Testis (tissue), 2 donors: ENCODE data around the gene RPL11.

ENCODE experiments used
- CTCF ChIP-seq, 3 experiments: fragments of 450-650 bp in 2 of 3; fragments of 200-600 bp in 1 of 3; sonication (generic) in 1 of 3; IDR thresholded peaks; one replicate each; pipeline ENCODE4 v1.5.1; 2016 to 2019; ENCODE audit warnings: antibody characterized with exemption in 3 of 3, mild to moderate bottlenecking in 2 of 3, moderate library complexity in 1 of 3
- POLR2A ChIP-seq: fragments of 450-650 bp; IDR thresholded peaks from one replicate; pipeline ENCODE4 v1.6.1; 2017; ENCODE audit warnings: antibody characterized with exemption, mild to moderate bottlenecking, moderate library complexity

GRCh38 chr1:23698466-23698865 is 6.9 kb downstream of the RPL11 start:
- TF ChIP-seq CTCF (IDR thresholded peaks at IDR 0.05) (no peak), POLR2A (no peak)
